ENCODE measurements around the gene OPN1SW.

Gene OPN1SW

GRCh38 chr7:128792471-128793180 is 17.0 kb upstream of the OPN1SW start:
- no peak for DNase-seq (ENCODE audit: low spot score)

- DNase-seq (ENCODE audit: low spot score): no peak
These were observed 16.4 kb upstream of the OPN1SW start for GRCh38 chr7:128791972-128792327.

- DNase-seq (ENCODE audit: low spot score): peak; percentile 39
These were observed 15.8 kb upstream of the OPN1SW start, which contains the start of gene CCDC136 for GRCh38 chr7:128791121-128791971. Gene CCDC136, plus strand, starts transcription at chr7:128791968. Its CDS starts 444 bp downstream, at chr7:128792412.

GRCh38 chr7:128790315-128791041 is 14.9 kb upstream of the OPN1SW start:
- no peak for DNase-seq (ENCODE audit: low spot score)

GRCh38 chr7:128788446-128789412 is 13.1 kb upstream of the OPN1SW start:
- no peak for DNase-seq (ENCODE audit: low spot score)

GRCh38 chr7:128785738-128786137 is 10.1 kb upstream of the OPN1SW start:
- DNase-seq (ENCODE audit: low spot score): no peak

GRCh38 chr7:128783143-128783861 is 7.7 kb upstream of the OPN1SW start:
- peak; percentile 47 for DNase-seq (ENCODE audit: low spot score)

- DNase-seq (ENCODE audit: low spot score): no peak
These were observed 6.3 kb upstream of the OPN1SW start for GRCh38 chr7:128781851-128782250.

- no peak for DNase-seq (ENCODE audit: low spot score)
These were observed 5.5 kb upstream of the OPN1SW start for GRCh38 chr7:128781126-128781525.

GRCh38 chr7:128778946-128779345 is 3.4 kb upstream of the OPN1SW start:
- DNase-seq (ENCODE audit: low spot score): no peak

GRCh38 chr7:128777156-128778123 is 1.8 kb upstream of the OPN1SW start:
- DNase-seq (ENCODE audit: low spot score): no peak

GRCh38 chr7:128774921-128775320 is 673 bp downstream of the OPN1SW start:
- DNase-seq (ENCODE audit: low spot score): no peak

GRCh38 chr7:128774029-128774689 is 1.4 kb downstream of the OPN1SW start:
- no peak for DNase-seq (ENCODE audit: low spot score)

GRCh38 chr7:128773604-128774003 is 2.0 kb downstream of the OPN1SW start:
- no peak for DNase-seq (ENCODE audit: low spot score)

- DNase-seq (ENCODE audit: low spot score): no peak
These were observed 5.4 kb downstream of the OPN1SW start for GRCh38 chr7:128770233-128770632.

GRCh38 chr7:128767475-128768110 is 8.0 kb downstream of the OPN1SW start:
- DNase-seq (ENCODE audit: low spot score): no peak

GRCh38 chr7:128763541-128763940 is 12.1 kb downstream of the OPN1SW start:
- DNase-seq (ENCODE audit: low spot score): no peak

- DNase-seq (ENCODE audit: low spot score): no peak
These were observed 16.4 kb downstream of the OPN1SW start for GRCh38 chr7:128759242-128759641.
